GM18870 (cell line): Measurements from ENCODE around the gene SPTBN1.

Source experiments
- ATAC-seq: cut with Tn5 transposase; IDR thresholded peaks from one replicate; pipeline ENCODE4 v1.9.1; 2021; ENCODE audit warnings: moderate library complexity; ENCODE audit not compliant: unreplicated experiment

SPTBN1 gene

DNA sequence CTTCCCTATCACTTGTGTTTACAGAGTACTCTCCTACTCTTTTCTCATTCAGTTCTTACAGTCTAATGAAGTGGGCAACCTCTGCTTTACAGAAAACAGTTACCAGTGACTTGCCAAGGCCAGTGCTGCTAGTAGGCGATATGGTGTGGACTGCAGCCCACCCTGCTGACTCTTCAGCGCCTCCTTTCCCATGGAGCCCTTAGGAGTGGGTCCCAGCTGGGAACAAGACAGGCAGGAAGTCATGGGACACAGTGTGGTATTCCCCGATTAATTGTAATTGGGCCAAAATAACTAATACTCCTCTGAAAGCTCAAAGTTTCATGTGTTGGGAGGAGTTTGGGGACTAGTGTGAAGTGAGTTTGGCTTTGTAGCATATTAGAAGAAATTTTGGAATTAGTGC is 147.2 kb downstream of the SPTBN1 start:
- no peak for ATAC-seq

DNA sequence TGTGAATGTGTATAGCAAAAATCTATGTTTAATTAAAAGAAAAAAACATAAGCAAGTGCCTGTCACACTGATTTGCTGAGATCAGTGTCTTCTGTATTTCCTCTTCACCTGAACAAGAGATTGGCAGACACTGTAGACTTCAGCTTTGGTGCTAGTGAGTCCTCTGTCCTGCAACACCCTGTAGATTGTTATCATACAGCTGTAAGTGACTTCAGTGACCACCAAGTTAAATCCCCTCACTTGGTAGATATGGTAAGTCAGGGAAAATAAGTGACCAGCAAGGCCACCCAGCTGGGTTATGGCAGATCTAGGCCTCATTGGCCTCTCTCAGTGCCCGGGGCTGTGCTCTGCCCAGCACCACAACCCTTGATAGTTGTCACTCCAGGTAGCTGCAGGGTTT is 147.7 kb downstream of the SPTBN1 start:
- ATAC-seq = no peak

DNA sequence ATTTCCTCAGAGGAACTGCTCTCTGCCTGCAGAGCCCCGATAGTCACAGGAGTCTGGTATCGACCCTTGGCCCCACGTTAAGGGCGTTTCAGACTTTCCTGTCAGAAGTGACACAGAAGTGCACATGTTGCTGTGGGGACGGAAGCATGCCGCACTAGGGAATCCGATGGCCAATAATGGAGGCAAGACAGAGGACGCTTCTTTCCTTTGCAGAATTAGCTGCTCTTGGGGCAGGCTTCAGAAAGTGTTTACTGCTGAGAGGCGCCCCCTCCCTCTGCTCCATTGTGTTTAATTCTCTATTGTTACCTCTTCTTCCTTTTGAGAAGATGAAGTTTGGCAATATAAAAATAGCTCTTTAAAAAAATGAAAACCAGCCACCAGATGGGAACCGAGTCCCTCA is 148.7 kb downstream of the SPTBN1 start:
- no peak for ATAC-seq

DNA sequence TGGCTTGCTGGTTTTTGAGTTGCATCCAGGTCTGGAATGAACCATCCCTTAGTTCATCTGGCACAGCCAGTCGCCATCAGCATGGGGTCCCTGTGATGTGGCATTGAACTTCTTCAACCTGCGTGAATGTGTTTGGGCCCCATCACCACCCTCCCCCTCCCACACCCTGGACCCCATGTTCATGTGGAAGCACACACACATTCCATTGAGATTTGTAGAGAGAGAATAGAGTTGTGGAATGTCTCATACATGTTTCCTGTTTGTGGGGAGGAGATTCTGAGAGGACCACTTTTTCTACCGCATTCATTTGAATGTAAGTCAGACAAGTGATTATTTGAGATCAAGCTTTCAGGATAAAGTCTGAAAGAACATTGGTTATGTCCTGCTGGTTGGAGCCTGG is 149.7 kb downstream of the SPTBN1 start:
- no peak for ATAC-seq

DNA sequence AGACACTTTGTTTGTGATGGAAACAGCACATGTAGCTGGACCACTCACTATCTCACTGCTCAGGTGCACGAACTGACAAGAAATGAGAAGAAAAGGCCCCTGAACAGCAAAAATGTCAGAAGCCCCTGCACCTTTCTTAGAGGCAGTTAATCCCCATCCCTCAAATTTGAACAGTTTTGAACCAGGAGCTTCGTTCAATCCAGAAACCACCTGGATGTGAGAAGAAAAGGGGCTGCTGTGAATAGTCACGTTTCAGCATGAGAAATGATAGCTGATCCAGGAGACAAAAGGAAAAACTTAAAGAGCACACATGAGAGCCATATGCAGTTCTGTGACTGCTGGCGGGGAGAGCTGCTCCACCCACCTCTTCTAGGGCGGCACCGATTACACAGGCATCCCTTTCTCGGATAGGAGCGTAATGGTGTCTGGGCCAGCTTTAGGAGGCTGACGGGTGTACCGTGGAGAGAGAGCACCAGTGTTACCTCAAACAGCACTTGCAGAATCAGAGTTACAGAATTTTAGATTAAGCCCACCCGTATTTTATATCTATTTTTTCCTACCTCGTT is 150.3 kb downstream of the SPTBN1 start:
- no peak for ATAC-seq

DNA sequence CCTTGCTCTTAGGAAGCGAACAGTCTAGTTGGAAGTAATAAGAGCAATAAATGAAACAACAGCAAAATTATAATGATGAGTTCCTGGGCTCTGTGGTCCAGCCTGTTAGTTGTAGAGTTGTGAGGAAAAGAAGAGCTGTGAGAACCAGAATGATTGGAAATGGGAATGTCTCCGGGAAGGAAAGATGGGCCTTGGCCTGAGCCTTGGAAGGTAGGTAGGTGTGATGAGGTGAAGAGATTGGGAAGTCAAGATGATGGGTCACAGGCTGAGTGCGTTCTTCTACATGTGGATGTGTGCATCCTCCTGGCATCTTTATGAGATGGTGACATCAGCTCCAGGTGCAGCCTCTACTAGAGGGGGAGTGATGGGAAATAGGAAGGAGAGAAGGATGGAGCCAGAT is 152.1 kb downstream of the SPTBN1 start:
- ATAC-seq = no peak

DNA sequence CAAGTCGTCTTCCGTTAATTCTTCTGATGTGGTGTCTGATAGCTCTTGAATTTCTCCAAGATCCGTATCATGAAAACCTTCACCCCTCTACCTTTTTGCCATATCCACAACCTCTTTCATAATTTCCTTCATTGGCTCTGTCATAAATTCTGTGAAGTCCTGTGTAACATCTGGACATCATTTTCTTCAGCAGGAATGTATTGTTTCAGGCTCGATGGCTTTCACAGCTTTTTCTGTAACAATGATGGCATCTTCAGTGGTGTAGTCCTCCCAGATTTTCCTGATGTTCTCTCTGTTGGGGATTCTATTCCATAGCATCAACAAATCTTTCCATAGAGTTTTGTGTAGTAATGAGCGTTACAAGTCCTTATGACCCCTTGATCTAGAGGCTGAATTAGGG is 153.1 kb downstream of the SPTBN1 start:
- no peak for ATAC-seq

DNA sequence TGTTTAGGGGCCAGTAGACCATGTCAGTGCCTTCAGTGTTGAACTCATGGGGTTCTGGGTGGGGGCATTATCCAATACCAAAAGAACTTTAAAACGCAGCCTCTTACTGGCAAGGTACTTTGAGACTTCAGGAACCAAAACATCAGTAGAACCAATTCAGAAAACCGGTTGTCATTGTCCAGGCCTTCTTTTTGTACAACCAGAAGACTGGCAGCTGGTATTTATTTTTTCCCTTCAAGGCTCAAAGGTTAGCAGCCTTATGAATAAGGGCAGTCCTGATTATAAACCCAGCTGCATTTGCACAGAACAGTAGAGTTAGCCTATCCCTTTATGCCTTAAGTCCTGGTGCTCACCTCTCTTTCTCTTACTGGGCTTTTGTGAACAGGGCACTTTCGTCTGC is 153.5 kb downstream of the SPTBN1 start:
- no peak for ATAC-seq

DNA sequence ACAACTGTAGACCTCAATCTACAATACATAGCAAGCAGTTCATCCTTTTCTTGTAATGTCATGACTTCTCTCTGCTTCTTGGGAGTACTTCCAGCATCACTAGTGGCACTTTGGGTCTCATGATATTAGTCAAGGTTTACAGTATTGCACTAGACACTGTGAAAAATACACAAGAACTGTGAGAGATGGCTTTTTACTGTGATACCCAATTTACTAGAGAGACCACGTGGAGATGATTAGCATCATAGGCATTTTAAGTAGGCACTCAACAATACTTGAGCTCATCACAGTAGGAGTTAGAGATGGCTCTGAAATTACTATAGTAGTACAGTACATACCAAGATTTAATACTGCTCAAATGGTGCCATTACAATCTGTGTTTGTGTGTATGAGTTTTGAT is 154.6 kb downstream of the SPTBN1 start:
- ATAC-seq = no peak

DNA sequence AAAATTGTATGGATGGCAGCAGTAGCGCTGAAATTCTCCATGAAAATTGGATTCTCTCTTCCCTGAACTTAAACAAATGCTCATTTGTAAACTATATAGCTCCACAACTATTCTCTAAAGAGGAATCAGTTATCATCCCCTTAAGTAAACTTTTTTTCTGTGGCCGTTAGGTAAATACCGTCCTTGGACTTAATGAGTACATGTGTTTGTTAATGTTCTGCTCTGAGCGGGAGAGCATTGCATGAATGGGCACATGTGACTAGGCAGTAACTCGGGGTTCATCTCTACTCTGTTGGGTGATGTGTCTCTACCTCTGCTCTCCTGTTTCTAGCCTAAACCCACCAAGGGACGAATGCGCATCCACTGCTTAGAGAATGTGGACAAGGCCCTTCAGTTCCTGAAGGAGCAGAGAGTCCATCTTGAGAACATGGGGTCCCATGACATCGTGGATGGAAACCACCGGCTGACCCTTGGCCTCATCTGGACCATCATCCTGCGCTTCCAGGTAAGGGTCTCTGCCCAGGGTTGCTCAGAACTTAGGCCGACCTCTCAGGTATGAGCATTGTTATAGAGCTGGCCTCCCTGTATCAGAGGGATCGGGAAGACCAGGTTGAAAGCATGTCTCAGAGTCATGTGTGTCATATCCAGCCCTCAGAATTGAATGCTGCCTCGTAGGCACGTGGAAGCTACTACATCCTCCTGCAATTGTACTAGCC is 155.9 kb downstream of the SPTBN1 start:
- ATAC-seq = no peak

DNA sequence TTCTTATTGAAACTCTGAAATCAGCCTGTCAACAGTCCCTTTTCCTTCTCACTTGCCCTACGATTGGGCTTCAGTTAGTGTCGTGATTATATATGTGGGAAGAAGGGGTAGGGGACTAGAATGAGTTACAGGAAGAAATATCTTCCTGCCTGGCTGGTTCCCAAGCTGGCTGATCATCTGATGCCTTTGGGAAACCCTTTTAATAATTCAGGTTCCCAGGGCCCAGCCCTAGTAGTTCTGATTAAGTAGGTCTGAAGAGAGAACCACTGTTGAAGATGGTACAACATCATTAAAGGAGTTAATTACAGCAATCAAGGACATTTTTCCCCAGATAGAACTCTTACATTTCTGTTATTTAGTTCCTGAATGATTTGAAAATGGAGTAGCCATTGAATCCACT is 157.3 kb downstream of the SPTBN1 start:
- ATAC-seq = no peak

DNA sequence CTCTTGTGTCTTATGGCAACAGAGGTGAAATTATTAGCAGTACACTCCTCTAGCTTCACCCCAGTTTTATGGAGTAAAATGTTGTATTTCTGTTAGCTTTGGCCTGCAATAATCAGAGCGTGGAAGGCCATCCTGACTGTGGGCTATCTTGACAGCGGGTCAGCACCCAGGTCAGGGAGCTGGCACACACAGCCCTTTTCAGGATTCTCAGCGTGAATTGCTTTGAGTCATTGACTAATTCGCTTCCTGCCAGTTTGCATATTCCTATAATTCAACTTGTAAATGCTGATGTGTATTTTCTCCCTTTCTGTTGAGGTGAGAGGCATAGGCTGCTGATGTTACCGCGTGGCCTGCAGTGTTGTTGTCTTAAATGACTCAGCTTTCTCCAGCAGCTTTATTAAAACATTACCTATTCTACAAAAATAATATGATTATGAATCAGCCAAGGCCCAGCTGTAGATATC is 157.7 kb downstream of the SPTBN1 start:
- ATAC-seq = peak; percentile 49

DNA sequence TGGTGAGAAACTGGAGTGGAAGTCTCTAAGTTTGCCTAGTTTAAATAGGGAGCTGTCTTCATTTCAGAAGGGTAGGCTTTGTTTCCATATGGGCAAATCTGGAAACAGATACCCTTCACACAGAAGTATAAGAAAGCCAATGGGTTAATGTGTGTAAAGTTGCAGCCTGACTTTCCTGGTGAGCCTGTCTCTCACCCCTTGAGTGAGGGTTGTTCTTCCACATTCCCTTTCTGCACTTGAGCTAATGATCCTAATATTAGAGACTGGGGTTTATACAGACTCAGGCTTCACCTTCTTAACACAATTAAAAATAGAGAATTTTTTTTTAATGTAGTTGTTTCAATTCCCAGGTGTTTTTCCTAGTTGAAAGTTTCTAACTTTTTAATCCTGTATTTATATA is 158.7 kb downstream of the SPTBN1 start:
- ATAC-seq = no peak

DNA sequence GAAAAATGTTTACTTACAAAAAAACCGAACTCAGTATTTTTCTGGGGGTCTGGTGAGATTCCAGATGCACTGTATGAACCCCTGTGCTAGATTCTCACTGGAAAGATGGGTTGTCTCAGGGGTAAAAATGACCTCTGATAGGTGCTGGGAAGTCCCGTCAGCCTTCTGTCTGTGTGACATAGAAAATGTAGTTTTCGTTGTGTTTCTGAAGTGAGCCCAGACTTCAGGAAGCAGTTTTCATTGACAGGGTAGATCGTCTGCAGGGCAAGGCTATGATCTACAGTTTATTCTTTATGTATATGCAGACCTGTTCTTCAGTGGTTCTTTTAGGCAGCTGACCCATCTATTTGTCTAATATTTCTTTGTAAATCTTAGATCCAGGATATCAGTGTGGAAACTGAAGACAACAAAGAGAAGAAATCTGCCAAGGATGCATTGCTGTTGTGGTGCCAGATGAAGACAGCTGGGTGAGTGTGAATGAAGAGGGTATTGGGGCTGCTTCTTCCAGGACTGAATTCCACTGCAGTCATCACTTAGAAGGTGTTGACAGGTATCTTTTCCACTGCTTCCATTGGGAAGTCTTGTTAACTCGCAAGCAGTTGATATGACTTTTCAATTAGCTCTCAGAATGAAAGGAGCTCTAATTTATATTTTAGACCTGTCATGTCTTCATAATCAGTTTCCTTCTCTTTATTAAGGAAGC is 159.9 kb downstream of the SPTBN1 start:
- no peak for ATAC-seq

DNA sequence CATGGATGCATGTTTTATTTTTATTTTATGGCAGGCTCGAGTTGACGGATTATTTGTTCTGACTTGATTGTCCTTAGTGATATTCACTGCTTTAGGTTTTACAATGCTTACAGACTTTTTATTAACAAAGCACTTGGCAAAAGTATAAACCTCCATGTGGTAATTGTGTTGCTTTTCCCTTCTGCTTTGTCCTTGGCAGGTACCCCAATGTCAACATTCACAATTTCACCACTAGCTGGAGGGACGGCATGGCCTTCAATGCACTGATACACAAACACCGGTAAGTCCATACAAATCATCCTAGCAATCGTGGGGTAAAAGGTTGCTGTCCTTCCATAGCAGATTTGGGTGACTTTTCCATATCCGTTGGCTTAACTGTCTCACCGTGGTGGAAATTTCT is 161.3 kb downstream of the SPTBN1 start:
- no peak for ATAC-seq

DNA sequence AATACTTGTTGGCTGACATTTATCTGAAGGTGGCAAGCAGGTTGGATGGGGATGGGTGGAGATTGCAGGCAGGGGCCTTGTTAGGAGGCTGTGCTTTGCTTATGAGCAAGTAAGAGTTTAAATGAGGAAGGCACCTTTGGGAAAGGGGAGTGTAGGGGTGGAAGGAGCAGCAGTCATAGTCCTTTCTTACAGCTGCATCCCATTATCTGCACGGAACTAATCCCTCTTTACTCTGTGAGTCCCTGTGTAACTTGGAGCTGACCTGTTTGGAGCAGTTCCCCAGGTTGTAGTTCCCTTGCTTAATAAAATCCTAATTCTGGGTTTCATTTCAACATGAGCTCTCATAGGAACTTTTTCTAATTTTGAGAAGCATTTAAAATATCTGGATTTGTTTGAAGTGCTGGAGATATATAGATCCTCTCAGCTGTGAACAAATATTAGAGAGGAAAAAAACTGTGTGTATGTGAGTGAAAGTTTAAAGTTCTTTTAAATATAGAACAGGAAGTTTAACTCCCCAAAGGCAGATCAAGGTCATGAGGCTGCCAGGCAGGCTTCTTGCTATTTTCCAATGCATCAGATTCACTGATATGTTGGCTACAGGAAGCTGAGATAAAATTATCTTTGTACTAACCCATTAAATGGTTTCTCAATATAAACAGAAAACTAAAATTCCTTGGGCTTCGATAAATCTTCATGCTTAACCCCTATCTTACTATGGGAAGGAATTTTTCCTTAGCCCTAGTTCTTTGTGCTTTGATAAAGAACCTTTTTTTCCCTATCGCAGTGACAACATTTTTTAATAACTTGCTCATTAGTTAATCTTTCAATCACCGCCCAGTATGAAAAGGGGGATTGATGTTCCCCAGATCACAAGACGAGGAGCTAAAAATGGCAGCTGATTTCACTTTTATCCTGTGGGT is 162.8 kb downstream of the SPTBN1 start:
- ATAC-seq = no peak

DNA sequence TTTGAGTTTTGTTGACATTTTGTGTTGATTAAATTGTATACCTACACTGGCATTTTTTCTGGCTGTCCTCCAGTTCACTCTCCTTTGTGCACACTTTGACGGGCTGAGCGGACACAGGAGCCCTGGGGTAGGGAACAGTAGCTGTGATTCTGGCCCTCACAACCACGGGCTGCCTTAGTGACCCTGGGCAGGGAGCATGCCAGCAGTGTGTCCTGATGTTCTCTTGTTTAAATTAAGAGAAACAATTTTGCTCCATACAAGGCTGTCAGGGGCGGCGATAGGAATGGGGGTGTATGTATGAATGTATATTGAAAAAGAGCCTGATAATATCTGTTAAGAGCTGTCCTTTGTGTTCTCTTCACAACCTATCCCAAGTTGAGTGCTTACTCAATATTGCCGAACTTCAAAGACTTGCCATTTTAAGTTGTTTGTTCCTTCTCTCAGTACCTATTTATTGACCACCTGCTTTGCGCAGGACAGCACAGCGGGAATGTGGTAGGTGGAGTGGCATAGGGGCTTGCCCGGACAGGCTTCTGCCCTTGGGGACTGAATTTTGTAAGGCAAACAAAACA is 163.6 kb downstream of the SPTBN1 start:
- no peak for ATAC-seq

DNA sequence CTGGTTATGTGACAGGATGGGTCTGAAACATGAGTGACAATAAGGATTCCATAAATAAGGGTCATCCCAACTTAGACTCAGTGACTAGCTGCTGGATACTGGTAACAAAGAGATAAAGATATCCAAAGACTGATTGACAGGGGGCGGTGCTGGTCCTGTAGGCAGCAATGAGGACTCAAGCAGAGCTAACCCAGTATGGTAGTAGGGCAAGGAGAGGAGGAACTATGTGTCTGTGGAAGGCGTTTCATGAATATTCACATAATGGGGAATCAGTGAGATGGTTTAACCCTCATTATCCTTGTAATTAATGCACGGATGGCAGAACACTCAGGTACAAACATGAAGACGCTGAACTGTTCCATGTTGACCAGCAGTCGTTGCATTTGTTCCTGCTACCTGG is 164.8 kb downstream of the SPTBN1 start:
- ATAC-seq = no peak

DNA sequence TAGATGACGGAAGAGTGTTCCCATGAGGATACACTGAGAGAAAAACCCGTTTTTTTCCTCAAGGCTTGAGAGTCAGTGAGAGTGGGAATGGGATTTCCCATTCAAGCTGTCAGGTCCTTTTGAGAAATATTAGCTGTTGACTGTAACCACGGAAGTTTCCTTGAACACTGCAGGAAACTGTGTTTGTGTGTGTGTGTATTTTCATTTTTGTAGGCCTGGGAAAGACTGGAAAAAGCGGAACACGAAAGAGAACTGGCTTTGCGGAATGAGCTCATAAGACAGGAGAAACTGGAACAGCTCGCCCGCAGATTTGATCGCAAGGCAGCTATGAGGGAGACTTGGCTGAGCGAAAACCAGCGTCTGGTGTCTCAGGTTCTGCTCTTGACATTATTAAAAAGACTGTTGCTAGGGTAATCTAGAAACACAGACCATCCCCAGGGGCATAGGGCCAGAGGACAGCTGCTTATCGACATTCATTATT is 168.5 kb downstream of the SPTBN1 start:
- ATAC-seq = no peak

DNA sequence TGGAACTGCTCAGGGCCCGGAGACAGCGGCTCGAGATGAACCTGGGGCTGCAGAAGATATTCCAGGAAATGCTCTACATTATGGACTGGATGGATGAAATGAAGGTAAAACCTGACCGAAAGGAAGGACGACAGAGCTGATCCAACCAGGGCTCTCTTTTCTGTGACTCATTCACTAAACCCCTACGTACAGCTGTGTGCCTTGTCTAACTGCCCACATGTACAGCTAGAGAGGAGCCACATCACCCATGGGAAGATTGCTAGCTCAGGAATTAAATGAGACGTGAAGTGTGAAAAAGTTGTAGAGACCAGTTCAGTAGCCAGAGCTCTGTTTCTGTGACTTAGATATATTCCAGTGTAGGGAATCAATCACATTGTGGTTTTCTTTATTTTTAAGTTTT is 170.0 kb downstream of the SPTBN1 start:
- ATAC-seq = no peak

DNA sequence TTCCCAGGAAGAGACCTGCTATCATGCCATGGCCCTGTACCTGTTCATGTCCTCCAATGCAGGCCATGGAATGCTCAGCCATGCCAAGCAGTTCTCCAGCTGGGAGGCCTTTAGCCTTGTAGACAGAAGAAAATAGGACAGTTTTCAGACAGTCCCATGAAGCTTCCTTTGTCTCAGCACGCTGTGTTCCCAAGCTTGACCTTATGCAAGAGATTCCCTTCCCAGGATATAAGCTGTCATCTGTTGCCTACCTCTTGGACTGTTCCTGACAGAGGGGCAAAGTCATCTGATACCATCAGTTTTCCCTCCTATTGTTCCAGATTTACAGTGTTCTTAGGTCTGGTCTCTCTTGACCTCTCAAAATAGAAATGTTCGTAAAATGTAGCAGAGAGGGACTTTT is 170.8 kb downstream of the SPTBN1 start:
- no peak for ATAC-seq
